ENCODE data around the gene TREML2.
"Not testable (repeated sequence)": the region's sequence is repeated elsewhere in the genome, so short reads cannot be mapped to it uniquely, and the experiment has no call there.

TREML2 gene

GRCh38 chr6:41208439-41209106, 7.6 kb upstream of the TREML2 start:
- no peak for DNase-seq (ENCODE audit: low read depth in 3 of 3, low spot score in 1 of 3)

- no peak for DNase-seq (ENCODE audit: low read depth in 3 of 3, low spot score in 1 of 3)
These were observed 3.2 kb upstream of the TREML2 start for GRCh38 chr6:41204156-41204555.

- no peak for DNase-seq (ENCODE audit: low read depth in 3 of 3, low spot score in 1 of 3)
These were observed 820 bp upstream of the TREML2 start for GRCh38 chr6:41201764-41202173.

GRCh38 chr6:41200296-41200900, 551 bp downstream of the TREML2 start:
- DNase-seq (ENCODE audit: low read depth in 3 of 3, low spot score in 1 of 3) = peak in 1 of 3 donors; percentile 20

GRCh38 chr6:41199552-41200246, 1.2 kb downstream of the TREML2 start:
- no peak for DNase-seq (ENCODE audit: low read depth in 3 of 3, low spot score in 1 of 3)

- DNase-seq (ENCODE audit: low read depth in 3 of 3, low spot score in 1 of 3) = no peak
These were observed 3.7 kb downstream of the TREML2 start for GRCh38 chr6:41197234-41197633.

GRCh38 chr6:41194386-41194785, 6.6 kb downstream of the TREML2 start:
- no peak for DNase-seq (ENCODE audit: low read depth in 3 of 3, low spot score in 1 of 3)

- no peak for DNase-seq (ENCODE audit: low read depth in 3 of 3, low spot score in 1 of 3)
These were observed 7.1 kb downstream of the TREML2 start for GRCh38 chr6:41193884-41194283.

GRCh38 chr6:41193171-41193734, 7.7 kb downstream of the TREML2 start:
- DNase-seq (ENCODE audit: low read depth in 3 of 3, low spot score in 1 of 3) = no peak

GRCh38 chr6:41191569-41191968, 9.4 kb downstream of the TREML2 start:
- DNase-seq (ENCODE audit: low read depth in 3 of 3, low spot score in 1 of 3) = peak in 1 of 3 donors; percentile 37

GRCh38 chr6:41190791-41191190, 10.2 kb downstream of the TREML2 start:
- DNase-seq (ENCODE audit: low read depth in 3 of 3, low spot score in 1 of 3) = no peak

GRCh38 chr6:41189967-41190366, 11.0 kb downstream of the TREML2 start:
- no peak for DNase-seq (ENCODE audit: low read depth in 3 of 3, low spot score in 1 of 3)

- DNase-seq (ENCODE audit: low read depth in 3 of 3, low spot score in 1 of 3) = not testable (repeated sequence)
These were observed 11.9 kb downstream of the TREML2 start for GRCh38 chr6:41189046-41189445.

- DNase-seq (ENCODE audit: low read depth in 3 of 3, low spot score in 1 of 3) = no peak
These were observed 12.7 kb downstream of the TREML2 start for GRCh38 chr6:41187924-41188886.

GRCh38 chr6:41186031-41186562, 14.9 kb downstream of the TREML2 start:
- DNase-seq (ENCODE audit: low read depth in 3 of 3, low spot score in 1 of 3) = no peak

- no peak for DNase-seq (ENCODE audit: low read depth in 3 of 3, low spot score in 1 of 3)
These were observed 16.2 kb downstream of the TREML2 start for GRCh38 chr6:41184761-41185160.

GRCh38 chr6:41182069-41183034, 18.6 kb downstream of the TREML2 start:
- DNase-seq (ENCODE audit: low read depth in 3 of 3, low spot score in 1 of 3) = peak in 1 of 3 donors; percentile 13

- DNase-seq (ENCODE audit: low read depth in 3 of 3, low spot score in 1 of 3) = no peak
These were observed 19.4 kb downstream of the TREML2 start for GRCh38 chr6:41181566-41181965.

- DNase-seq (ENCODE audit: low read depth in 3 of 3, low spot score in 1 of 3) = no peak
These were observed 21.8 kb downstream of the TREML2 start for GRCh38 chr6:41179163-41179562.

All from stimulated activated CD4-positive, alpha-beta T cell treated with anti-CD3 and anti-CD28 coated beads, TNF-alpha, amount 100 ng/mL, for 1 hour (primary cell).